Activated T-cell treated with anti-CD3 and anti-CD28 coated beads for 48 hours (primary cell): ENCODE results near the gene TRPV4.

Source experiments
- DNase-seq: peaks from one replicate; pipeline ENCODE4 v3.0.0-alpha.2; 2020; ENCODE audit warnings: low read depth

TRPV4 gene

GRCh38 chr12:109804820-109805761, 28.1 kb downstream of the TRPV4 start:
- DNase-seq = peak; percentile 51

GRCh38 chr12:109803678-109804077, 29.5 kb downstream of the TRPV4 start:
- no peak for DNase-seq

- no peak for DNase-seq
Measured at GRCh38 chr12:109802828-109803227, 30.4 kb downstream of the TRPV4 start.

DNA sequence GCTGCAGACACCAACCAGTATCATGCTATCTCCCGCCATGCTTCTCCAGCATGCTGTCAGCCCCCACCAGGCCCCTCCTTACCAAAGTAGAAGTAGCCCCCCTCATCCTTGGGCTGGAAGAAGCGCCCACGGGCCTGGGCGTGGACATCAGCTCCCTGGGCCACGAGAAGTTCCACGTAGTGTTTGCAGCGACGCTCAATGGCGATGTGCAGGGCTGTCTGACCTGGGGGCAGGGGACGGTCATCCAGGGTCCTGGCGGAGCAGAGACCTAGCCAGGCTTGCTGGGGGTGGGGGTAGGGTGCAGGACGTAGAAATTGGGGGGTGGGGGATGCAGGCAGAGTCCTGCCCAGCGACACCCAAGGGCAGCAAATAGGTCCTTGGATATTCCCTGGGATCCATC, 32.7 kb downstream of the TRPV4 start:
- no peak for DNase-seq

DNA sequence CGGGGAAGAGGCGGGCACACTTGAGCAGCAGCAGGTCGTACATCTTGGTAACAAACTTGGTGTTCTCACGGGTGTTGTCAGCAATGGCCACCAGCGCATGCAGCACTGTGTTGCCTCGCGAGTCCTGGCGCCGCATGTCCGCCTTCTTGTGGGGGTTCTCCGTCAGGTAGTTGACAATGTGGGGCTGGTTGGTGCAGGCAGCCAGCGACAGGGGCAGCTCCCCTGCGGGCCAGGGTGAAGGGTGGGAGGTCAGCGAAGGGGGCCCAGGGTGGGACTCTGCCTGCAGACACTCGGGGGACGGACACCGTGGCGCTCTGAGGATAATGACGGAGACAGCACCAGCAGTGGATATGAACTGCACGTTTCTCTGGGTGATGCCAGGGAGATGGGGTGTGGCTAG, 34.5 kb downstream of the TRPV4 start:
- DNase-seq = no peak

GRCh38 chr12:109797905-109798669, 35.1 kb downstream of the TRPV4 start:
- no peak for DNase-seq

DNA sequence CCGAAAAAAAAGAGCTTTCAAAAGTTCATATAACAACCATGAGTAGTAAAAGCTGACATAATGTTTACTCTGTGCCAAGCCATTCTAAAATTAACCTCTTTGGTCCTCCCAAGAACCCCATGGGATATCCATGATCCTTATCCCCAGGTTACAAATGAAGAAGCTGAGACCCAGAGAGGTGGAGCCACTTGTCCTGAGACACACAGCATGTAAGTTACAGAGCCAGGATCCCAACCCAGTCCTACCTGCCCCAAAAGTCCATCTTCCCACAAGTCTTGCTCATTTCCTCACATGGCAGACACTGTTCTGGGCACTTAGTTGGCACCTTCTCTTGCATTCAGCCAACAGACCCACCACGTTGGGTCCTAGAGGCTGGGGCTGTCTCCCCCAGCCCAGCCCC, 37.1 kb downstream of the TRPV4 start:
- no peak for DNase-seq

GRCh38 chr12:109795023-109795422, 38.2 kb downstream of the TRPV4 start:
- no peak for DNase-seq

DNA sequence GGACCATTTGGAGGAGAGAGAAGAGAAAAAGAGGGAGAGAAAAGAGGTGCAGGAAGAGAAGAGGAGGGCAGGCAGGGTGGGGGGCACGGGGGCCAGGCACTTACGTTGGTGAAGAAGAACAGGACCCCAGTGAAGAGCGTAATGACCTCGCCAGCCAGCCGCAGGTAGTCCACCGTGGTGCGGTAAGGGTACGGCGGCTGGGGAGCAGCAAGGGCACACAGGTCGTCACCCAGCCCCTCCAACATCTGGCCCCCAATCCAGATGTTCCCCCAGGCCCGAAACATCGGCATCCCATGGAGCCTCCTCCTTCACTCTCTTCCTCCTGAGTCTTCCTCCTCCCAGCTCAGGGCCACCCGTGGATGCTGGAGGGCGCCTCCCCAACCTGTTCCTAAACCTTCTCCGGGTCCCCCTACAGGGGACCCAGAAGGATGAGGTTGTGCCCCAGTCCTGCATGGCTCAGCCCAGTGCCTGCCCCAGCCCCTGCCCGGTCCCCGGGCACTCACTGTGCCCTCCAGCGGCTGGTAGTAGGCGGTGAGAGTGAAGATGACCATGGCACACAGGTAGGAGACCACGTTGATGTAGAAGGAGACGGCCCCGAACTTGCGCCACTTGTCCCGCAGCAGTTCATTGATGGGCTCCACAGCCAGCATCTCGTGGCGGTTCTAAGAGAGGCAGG, 39.2 kb downstream of the TRPV4 start:
- DNase-seq = no peak

- no peak for DNase-seq
Measured at GRCh38 chr12:109793411-109793810, 39.8 kb downstream of the TRPV4 start.

- DNase-seq = no peak
Measured at GRCh38 chr12:109792992-109793391, 40.2 kb downstream of the TRPV4 start.

- no peak for DNase-seq
Measured at GRCh38 chr12:109789526-109790048, 43.6 kb downstream of the TRPV4 start.

DNA sequence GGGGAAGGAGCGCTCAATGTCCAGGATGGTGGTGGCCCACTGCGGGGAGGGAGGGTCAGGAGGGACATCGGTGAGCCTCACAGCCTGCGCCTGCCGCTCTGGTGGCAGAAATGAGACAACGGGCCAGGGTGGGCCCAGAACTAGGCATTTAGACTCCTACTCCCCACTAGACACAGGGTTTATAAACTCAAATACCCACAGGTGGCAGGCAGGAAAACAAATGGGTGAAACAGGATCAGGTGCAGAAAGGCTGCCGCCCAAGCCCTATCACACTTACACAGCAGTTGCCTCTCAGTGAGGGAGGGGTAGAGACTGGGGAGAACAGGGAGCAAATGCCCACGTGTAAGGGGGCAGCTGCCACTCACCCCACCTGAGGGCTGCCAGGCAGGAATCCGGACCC, 46.4 kb downstream of the TRPV4 start:
- no peak for DNase-seq

DNA sequence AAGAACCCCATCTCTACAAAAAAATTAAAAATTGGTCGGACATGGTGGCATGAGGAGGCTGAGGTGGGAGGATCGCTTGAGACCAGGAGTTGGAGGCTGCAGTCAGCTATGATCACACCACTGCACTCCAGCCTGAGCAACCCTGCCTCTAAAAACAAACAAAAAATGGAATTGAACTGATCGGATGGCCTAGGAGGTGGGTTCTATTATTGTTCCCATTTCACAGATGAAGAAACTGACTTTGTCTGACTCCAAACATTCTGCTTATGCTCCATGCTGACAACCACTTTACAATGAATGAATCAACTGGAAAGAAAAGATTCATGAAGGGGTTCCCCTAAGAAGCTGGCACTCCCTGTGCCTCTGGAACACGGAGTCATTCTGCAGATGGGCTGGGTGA, 47.3 kb downstream of the TRPV4 start:
- DNase-seq = no peak

DNA sequence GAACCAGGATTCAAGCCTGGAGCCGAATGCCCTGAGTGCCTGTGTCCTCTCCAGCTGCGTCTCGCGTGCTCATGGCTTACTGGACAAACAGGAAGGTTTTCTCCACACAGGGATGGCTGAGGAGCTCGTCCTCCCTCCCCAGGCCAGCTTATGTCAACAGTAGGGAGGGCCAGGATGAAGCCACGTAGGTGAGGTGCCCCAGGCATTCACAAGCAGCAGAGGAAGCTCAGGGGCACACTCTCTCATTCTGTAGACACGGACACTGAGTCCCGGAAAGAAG, 49.3 kb downstream of the TRPV4 start:
- DNase-seq = no peak

GRCh38 chr12:109783135-109783964, 49.8 kb downstream of the TRPV4 start:
- DNase-seq = no peak

DNA sequence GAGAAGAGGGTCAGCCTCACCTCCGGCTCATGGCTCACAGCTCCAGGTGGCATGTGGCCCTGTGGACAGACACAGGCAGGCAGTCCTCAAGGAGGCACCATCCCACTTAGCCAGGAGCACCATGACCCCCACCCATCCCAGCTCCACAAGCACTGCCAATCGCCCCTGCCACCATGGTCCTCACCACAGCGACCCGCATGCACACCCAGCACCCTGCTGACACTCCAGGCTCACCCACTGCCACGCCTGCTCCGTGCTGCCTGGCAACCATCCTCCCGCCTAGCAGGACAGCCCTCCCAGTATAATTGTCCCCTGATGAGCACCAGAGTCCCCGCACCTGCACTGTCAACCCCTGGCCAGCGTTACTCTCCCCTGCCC, 50.9 kb downstream of the TRPV4 start:
- no peak for DNase-seq

DNA sequence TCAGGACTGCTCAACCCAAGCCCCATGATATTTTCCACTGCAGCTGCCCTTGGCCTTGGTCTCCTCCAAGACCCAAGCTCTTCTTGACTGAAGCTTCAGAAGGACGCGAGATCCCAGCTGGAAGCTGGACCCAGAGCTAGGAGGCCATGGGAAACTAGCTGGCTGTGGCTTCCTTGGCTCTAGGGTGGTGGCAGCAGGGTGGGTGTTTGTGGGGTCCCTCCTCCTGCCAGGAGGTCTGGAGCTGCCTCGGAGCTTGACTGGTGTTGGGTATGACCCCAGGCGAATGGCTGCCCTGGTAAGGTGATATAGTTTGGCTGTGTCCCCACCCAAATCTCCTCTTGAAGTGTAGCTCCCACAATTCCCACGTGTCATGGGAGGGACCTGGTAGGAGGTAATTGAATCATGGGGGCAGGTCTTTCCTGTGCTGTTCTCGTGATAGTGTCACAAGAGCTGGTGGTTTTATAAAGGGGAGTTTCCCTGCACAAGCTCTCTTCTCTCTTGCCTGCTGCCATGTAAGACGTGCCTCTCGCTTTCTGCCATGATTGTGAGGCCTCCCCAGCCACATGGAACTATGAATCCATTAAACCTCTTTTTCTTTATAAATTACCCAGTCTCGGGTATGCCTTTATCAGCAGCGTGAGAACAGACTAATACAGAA, 51.4 kb downstream of the TRPV4 start:
- DNase-seq = no peak

GRCh38 chr12:109779382-109779781, 53.8 kb downstream of the TRPV4 start:
- no peak for DNase-seq

GRCh38 chr12:109778684-109779083, 54.5 kb downstream of the TRPV4 start:
- DNase-seq = no peak

DNA sequence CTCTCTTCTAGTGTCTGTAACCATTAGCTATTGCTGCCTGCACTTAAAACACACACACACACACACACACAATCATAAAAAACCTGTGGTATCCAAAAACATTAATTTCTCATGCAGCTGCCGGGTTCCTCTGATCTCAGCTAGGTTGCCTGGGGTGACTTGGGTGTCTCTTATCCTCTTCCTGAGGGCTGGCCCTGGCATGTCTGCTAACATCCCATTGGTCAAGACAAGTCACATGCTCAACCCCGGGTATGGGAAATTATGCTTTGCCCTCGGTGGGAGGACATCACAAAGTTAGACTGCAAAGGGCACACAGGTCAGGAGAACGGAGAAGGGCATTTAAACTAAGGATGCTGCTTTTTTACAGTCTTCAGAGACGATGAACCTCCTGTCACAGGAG, 55.7 kb downstream of the TRPV4 start:
- peak; percentile 12 for DNase-seq
